Measurements from ENCODE around the gene BAG2. TPM values are rescaled to one million over a fixed set of nuclear protein-coding genes. Genes with fewer than 3 reads are reported as not detected.
A peak's percentile ranks its signal among the peaks of the same experiment; 100 is the strongest.

The BAG2 gene
- polyA plus RNA-seq, 1 donor (not counting 4 experiments of a cell fraction or from before 2014, with no cell fraction given), result 1.6 TPM

- Histone ChIP-seq H3K9me1 (ENCODE audit: control insufficient read depth, extremely low read depth, insufficient read depth, low read length) (no peaks in the 10 kb centered on the region), H3K4me3 (ENCODE audit: control insufficient read depth in 2 of 3, extremely low read depth in 1 of 3, insufficient read depth in 2 of 3, low read depth in 1 of 3, low read length in 3 of 3) (no peak overlapping the region), H4K20me1 (ENCODE audit: control insufficient read depth, extremely low read depth, insufficient read depth, low read length) (no peaks in the 10 kb centered on the region), H3K79me2 (ENCODE audit: control insufficient read depth, insufficient read depth, low read length) (no peaks in the 10 kb centered on the region), H2AFZ (ENCODE audit: control insufficient read depth, low read length) (no peak overlapping the region), H3K27ac (ENCODE audit: control insufficient read depth, insufficient read depth, low read length) (no peak overlapping the region), H3K36me3 (ENCODE audit: control insufficient read depth in 2 of 2, extremely low read depth in 1 of 2, insufficient read depth in 2 of 2, low read length in 2 of 2) (no peaks in the 10 kb centered on the region), H3K4me2 (ENCODE audit: control insufficient read depth, extremely low read depth, insufficient read depth, low read depth, low read length) (no peak overlapping the region), H3K27me3 (ENCODE audit: control insufficient read depth, extremely low read depth, insufficient read depth, low read length) (no peaks in the 10 kb centered on the region), H3K4me1 (ENCODE audit: control insufficient read depth, extremely low read depth, insufficient read depth, low read length) (no peaks in the 10 kb centered on the region), H3K9ac (ENCODE audit: control insufficient read depth, extremely low read depth, insufficient read depth, low read length) (no peak overlapping the region), H3K9me3 (ENCODE audit: control insufficient read depth, low read depth, low read length) (no peaks in the 10 kb centered on the region)
- FAIRE-seq, result no peak
- TF ChIP-seq CTCF (optimal IDR thresholded peaks at IDR 0.05 in 1 of 3, IDR thresholded peaks at IDR 0.05 in 1 of 3, conservative IDR thresholded peaks at IDR 0.05 in 1 of 3; ENCODE audit: extremely low read depth in 1 of 3, insufficient read depth in 2 of 3, low read length in 3 of 3), result no peak
- TF ChIP-seq EZH2 (IDR thresholded peaks at IDR 0.05; ENCODE audit: low read length), result no peak
- dilution Hi-C loops (cut with MboI; ENCODE audit: extremely low pct_ligation_motif_present, low sequenced_read_pairs), result no loop called here
- DNase-seq (ENCODE audit: low read depth, low spot score), result no peak
Measured at GRCh38 chr6:57205550-57206328, 33.6 kb downstream of the BAG2 start.

GRCh38 chr6:57207141-57207540, 35.0 kb downstream of the BAG2 start:
- no peak overlapping the region for H3K27ac ChIP-seq (ENCODE audit: control insufficient read depth, insufficient read depth, low read length)

More at GRCh38 chr6:57207141-57207540, 35.0 kb downstream of the BAG2 start:
- no peaks in the 10 kb centered on the region for H3K9me1 ChIP-seq (ENCODE audit: control insufficient read depth, extremely low read depth, insufficient read depth, low read length)
- H2AFZ ChIP-seq (ENCODE audit: control insufficient read depth, low read length), result no peak overlapping the region
- H3K9ac ChIP-seq (ENCODE audit: control insufficient read depth, extremely low read depth, insufficient read depth, low read length), result no peak overlapping the region
- dilution Hi-C loops (cut with MboI; ENCODE audit: extremely low pct_ligation_motif_present, low sequenced_read_pairs), result no loop called here
- H3K27me3 ChIP-seq (ENCODE audit: control insufficient read depth, extremely low read depth, insufficient read depth, low read length), result no peaks in the 10 kb centered on the region
- no peaks in the 10 kb centered on the region for H4K20me1 ChIP-seq (ENCODE audit: control insufficient read depth, extremely low read depth, insufficient read depth, low read length)
- DNase-seq (ENCODE audit: low read depth, low spot score) (no peak), FAIRE-seq (peak; percentile 13)
- peaks cover 2% of the 10 kb centered on the region for H3K79me2 ChIP-seq (ENCODE audit: control insufficient read depth, insufficient read depth, low read length)
- H3K4me2 ChIP-seq (ENCODE audit: control insufficient read depth, extremely low read depth, insufficient read depth, low read depth, low read length), result no peak overlapping the region
- H3K9me3 ChIP-seq (ENCODE audit: control insufficient read depth, low read depth, low read length), result no peaks in the 10 kb centered on the region
- H3K4me1 ChIP-seq (ENCODE audit: control insufficient read depth, extremely low read depth, insufficient read depth, low read length), result no peaks in the 10 kb centered on the region
- no peaks in the 10 kb centered on the region for H3K36me3 ChIP-seq (ENCODE audit: control insufficient read depth in 2 of 2, extremely low read depth in 1 of 2, insufficient read depth in 2 of 2, low read length in 2 of 2)
- no peak overlapping the region for H3K4me3 ChIP-seq (ENCODE audit: control insufficient read depth in 2 of 3, extremely low read depth in 1 of 3, insufficient read depth in 2 of 3, low read depth in 1 of 3, low read length in 3 of 3)
- no peak for TF ChIP-seq EZH2 (IDR thresholded peaks at IDR 0.05; ENCODE audit: low read length)
- TF ChIP-seq CTCF (optimal IDR thresholded peaks at IDR 0.05 in 1 of 3, IDR thresholded peaks at IDR 0.05 in 1 of 3, conservative IDR thresholded peaks at IDR 0.05 in 1 of 3; ENCODE audit: extremely low read depth in 1 of 3, insufficient read depth in 2 of 3, low read length in 3 of 3), result no peak
